GM19468 (cell line): Measurements from ENCODE around the gene VGLL4.
A peak's percentile ranks its signal among the peaks of the same experiment; 100 is the strongest.
"Not testable (repeated sequence)": the region's sequence is repeated elsewhere in the genome, so short reads cannot be mapped to it uniquely, and the experiment has no call there.

Experiments used
- ATAC-seq: cut with Tn5 transposase; IDR thresholded peaks from one replicate; pipeline ENCODE4 v1.9.1; 2021; ENCODE audit warnings: mild to moderate bottlenecking, moderate library complexity, moderate number of reproducible peaks; ENCODE audit not compliant: unreplicated experiment; ENCODE audit errors: extremely low read depth

VGLL4 gene

GRCh38 chr3:11610044-11610671 lies 33.6 kb downstream of the VGLL4 start:
- no peak for ATAC-seq

GRCh38 chr3:11609481-11609880 lies 34.2 kb downstream of the VGLL4 start:
- ATAC-seq, result no peak

GRCh38 chr3:11607816-11608215 lies 35.9 kb downstream of the VGLL4 start:
- ATAC-seq, result no peak

- ATAC-seq, result no peak
Measured at GRCh38 chr3:11606865-11607440, 36.8 kb downstream of the VGLL4 start.

GRCh38 chr3:11606090-11606784 lies 37.5 kb downstream of the VGLL4 start:
- ATAC-seq, result no peak

- ATAC-seq, result no peak
Measured at GRCh38 chr3:11605398-11605797, 38.3 kb downstream of the VGLL4 start.

- ATAC-seq, result no peak
Measured at GRCh38 chr3:11604139-11604892, 39.4 kb downstream of the VGLL4 start.

- no peak for ATAC-seq
Measured at GRCh38 chr3:11603628-11604027, 40.1 kb downstream of the VGLL4 start.

- ATAC-seq, result no peak
Measured at GRCh38 chr3:11602886-11603527, 40.7 kb downstream of the VGLL4 start.

GRCh38 chr3:11602239-11602840 lies 41.4 kb downstream of the VGLL4 start:
- no peak for ATAC-seq

GRCh38 chr3:11601446-11602238 lies 42.1 kb downstream of the VGLL4 start:
- ATAC-seq, result peak; percentile 76

- ATAC-seq, result no peak
Measured at GRCh38 chr3:11600501-11601282, 43.0 kb downstream of the VGLL4 start.

- no peak for ATAC-seq
Measured at GRCh38 chr3:11596387-11596786, 47.3 kb downstream of the VGLL4 start.

GRCh38 chr3:11595024-11595423 lies 48.7 kb downstream of the VGLL4 start:
- ATAC-seq, result not testable (repeated sequence)

- no peak for ATAC-seq
Measured at GRCh38 chr3:11593318-11594034, 50.2 kb downstream of the VGLL4 start.

- no peak for ATAC-seq
Measured at GRCh38 chr3:11592445-11593298, 51.0 kb downstream of the VGLL4 start.
